NCI-H2029 (cell line): ENCODE measurements around the gene NPAS2.

ENCODE experiments used
- DNase-seq: peaks from one replicate; lab custom pipeline; 2025; lab: John Stamatoyannopoulos, UW

Gene NPAS2

GRCh38 chr2:100907832-100908231 lies 87.9 kb downstream of the NPAS2 start:
- DNase-seq, result no peak

GRCh38 chr2:100909534-100910081 lies 89.7 kb downstream of the NPAS2 start:
- no peak for DNase-seq

GRCh38 chr2:100910111-100910510 lies 90.2 kb downstream of the NPAS2 start:
- DNase-seq, result no peak

- no peak for DNase-seq
Observed at GRCh38 chr2:100919316-100919715, 99.4 kb downstream of the NPAS2 start.

GRCh38 chr2:100921685-100922161 lies 101.8 kb downstream of the NPAS2 start:
- no peak for DNase-seq

GRCh38 chr2:100923461-100924060 lies 103.6 kb downstream of the NPAS2 start:
- no peak for DNase-seq

- DNase-seq, result no peak
Observed at GRCh38 chr2:100924122-100924519, 104.2 kb downstream of the NPAS2 start.

- DNase-seq, result no peak
Observed at GRCh38 chr2:100924520-100925451, 104.8 kb downstream of the NPAS2 start.

- no peak for DNase-seq
Observed at GRCh38 chr2:100928235-100928634, 108.3 kb downstream of the NPAS2 start.

- no peak for DNase-seq
Observed at GRCh38 chr2:100929147-100929546, 109.2 kb downstream of the NPAS2 start.

GRCh38 chr2:100934504-100935371 lies 114.8 kb downstream of the NPAS2 start:
- DNase-seq, result no peak

- no peak for DNase-seq
Observed at GRCh38 chr2:100935372-100935752, 115.4 kb downstream of the NPAS2 start.

- no peak for DNase-seq
Observed at GRCh38 chr2:100936070-100936741, 116.3 kb downstream of the NPAS2 start.

GRCh38 chr2:100936972-100937542 lies 117.1 kb downstream of the NPAS2 start:
- DNase-seq, result no peak

GRCh38 chr2:100938031-100939026 lies 118.4 kb downstream of the NPAS2 start:
- DNase-seq, result no peak

GRCh38 chr2:100939445-100939844 lies 119.5 kb downstream of the NPAS2 start:
- no peak for DNase-seq

GRCh38 chr2:100940240-100940639 lies 120.3 kb downstream of the NPAS2 start:
- no peak for DNase-seq

GRCh38 chr2:100940766-100941645 lies 121.1 kb downstream of the NPAS2 start:
- no peak for DNase-seq
